ENCODE measurements around the gene ZNF792.

ZNF792 gene

DNA sequence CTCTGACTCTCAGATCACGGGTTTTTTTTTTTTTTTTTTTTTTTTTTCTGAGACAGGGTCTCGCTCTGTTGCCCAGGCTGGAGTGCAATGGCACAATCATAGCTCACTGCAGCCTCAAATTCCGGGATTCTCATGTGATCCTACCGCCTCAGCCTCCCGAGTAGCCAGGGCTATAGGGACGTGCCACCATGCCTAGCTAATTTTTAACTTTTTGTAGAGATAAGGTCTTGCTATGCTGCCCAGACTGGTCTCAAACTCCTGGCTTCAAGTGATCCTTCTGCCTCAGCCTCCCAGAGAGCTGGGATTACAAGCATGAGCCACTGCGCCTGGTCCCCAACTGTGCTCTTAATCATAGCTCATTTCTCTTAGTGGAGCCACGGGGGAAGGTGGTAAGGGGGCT lies 31.5 kb upstream of the ZNF792 start:
- TF ChIP-seq YY1 (IDR thresholded peaks at IDR 0.05; ENCODE audit: low read depth) (no peak), TAF1 (IDR thresholded peaks at IDR 0.05; ENCODE audit: low read depth) (no peak), NFIC (IDR thresholded peaks at IDR 0.05) (no peak), ZBTB7A (IDR thresholded peaks at IDR 0.05; ENCODE audit: low read depth) (no peak), EGR1 (IDR thresholded peaks at IDR 0.05) (no peak), CREB1 (IDR thresholded peaks at IDR 0.05; ENCODE audit: low read depth) (no peak), TCF12 (IDR thresholded peaks at IDR 0.05; ENCODE audit: low read depth) (no peak)
- TF ChIP-seq, protein P1, sequence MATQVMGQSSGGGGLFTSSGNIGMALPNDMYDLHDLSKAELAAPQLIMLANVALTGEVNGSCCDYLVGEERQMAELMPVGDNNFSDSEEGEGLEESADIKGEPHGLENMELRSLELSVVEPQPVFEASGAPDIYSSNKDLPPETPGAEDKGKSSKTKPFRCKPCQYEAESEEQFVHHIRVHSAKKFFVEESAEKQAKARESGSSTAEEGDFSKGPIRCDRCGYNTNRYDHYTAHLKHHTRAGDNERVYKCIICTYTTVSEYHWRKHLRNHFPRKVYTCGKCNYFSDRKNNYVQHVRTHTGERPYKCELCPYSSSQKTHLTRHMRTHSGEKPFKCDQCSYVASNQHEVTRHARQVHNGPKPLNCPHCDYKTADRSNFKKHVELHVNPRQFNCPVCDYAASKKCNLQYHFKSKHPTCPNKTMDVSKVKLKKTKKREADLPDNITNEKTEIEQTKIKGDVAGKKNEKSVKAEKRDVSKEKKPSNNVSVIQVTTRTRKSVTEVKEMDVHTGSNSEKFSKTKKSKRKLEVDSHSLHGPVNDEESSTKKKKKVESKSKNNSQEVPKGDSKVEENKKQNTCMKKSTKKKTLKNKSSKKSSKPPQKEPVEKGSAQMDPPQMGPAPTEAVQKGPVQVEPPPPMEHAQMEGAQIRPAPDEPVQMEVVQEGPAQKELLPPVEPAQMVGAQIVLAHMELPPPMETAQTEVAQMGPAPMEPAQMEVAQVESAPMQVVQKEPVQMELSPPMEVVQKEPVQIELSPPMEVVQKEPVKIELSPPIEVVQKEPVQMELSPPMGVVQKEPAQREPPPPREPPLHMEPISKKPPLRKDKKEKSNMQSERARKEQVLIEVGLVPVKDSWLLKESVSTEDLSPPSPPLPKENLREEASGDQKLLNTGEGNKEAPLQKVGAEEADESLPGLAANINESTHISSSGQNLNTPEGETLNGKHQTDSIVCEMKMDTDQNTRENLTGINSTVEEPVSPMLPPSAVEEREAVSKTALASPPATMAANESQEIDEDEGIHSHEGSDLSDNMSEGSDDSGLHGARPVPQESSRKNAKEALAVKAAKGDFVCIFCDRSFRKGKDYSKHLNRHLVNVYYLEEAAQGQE (IDR thresholded peaks at IDR 0.05; ENCODE audit: low read depth): no peak
- TF ChIP-seq, protein P2, sequence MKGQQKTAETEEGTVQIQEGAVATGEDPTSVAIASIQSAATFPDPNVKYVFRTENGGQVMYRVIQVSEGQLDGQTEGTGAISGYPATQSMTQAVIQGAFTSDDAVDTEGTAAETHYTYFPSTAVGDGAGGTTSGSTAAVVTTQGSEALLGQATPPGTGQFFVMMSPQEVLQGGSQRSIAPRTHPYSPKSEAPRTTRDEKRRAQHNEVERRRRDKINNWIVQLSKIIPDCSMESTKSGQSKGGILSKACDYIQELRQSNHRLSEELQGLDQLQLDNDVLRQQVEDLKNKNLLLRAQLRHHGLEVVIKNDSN (IDR thresholded peaks at IDR 0.05): no peak
- TF ChIP-seq, protein P3, sequence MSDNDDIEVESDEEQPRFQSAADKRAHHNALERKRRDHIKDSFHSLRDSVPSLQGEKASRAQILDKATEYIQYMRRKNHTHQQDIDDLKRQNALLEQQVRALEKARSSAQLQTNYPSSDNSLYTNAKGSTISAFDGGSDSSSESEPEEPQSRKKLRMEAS (IDR thresholded peaks at IDR 0.05): no peak

DNA sequence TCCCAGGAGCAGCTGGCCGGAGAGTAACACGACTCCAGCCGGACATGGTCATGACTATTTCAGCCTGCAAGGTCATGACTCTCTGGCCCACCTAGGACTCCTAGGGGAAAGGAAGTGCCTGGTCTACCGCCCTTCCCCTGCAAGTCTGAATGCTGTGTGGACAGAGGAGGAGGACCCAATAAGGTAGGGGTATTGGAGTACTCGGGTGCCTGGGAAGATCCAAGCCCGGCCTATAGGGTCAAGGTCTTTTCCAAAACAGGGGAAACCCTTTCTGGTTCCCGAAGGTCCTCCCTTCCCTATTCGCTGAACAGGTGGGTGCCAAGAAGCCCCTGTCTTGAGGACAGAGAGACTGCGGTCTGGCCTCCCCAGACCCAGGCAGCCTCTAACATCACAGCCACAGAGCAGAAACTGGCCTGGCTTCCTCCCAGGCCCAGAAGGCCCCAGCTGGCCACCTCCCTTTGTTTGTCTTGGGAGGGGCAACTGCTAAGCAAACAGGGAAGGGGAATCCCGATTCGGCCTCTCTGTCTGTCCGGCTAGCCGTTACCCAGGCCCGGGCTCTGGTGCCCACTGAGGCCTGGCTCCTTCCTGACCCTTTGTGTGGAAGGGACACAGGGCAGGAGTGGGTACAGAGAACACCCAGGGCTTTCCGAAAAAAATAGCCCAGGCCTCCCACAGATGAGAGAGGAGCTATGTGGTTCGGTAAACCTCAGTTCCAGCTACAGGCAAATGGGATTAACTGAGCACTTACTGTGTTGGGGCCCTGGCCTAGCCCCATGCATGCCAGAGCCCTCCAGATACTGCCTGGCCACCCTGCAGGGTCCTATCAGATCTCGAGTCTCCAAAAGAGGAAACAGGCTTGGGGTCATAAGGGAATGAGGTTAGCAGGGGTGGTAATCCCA lies 30.9 kb upstream of the ZNF792 start:
- TF ChIP-seq YY1 (IDR thresholded peaks at IDR 0.05; ENCODE audit: low read depth): no peak
- no peak for TF ChIP-seq EP300 (IDR thresholded peaks at IDR 0.05; ENCODE audit: borderline replicate concordance)
- no peak for TF ChIP-seq RAD21 (IDR thresholded peaks at IDR 0.05; ENCODE audit: low read depth)
- TF ChIP-seq, protein P2 (IDR thresholded peaks at IDR 0.05): no peak
- TF ChIP-seq, protein P3 (IDR thresholded peaks at IDR 0.05): no peak
- TF ChIP-seq EGR1 (IDR thresholded peaks at IDR 0.05): no peak
- TF ChIP-seq NFIC (IDR thresholded peaks at IDR 0.05): no peak
- TF ChIP-seq, protein P1 (IDR thresholded peaks at IDR 0.05; ENCODE audit: low read depth): no peak
- no peak for TF ChIP-seq ZBTB7A (IDR thresholded peaks at IDR 0.05; ENCODE audit: low read depth)
- no peak for TF ChIP-seq TAF1 (IDR thresholded peaks at IDR 0.05; ENCODE audit: low read depth)
- TF ChIP-seq TEAD4 (IDR thresholded peaks at IDR 0.05): no peak
- TF ChIP-seq CREB1 (IDR thresholded peaks at IDR 0.05; ENCODE audit: low read depth): no peak
- no peak for TF ChIP-seq FOXM1 (IDR thresholded peaks at IDR 0.05; ENCODE audit: borderline replicate concordance, low read depth)
- no peak for TF ChIP-seq CEBPB (IDR thresholded peaks at IDR 0.05)
- no peak for TF ChIP-seq TCF12 (IDR thresholded peaks at IDR 0.05; ENCODE audit: low read depth)

DNA sequence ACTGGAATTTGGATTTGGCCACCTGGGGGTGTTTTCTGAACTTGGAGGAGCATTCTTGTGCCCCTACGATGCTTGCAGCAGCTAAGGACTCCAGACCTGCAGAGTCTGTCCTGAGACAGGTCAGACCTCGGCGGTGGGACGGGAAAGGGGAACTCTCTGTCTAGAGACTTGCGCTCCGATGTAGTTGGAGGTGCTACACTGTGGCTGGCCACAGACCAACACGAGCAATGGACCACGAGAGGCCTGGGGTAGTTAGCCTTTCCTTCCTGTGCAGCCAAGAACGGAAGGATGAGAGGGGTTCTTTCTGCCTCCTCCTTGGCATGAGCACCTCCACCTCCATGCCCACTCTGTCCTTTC lies 30.2 kb upstream of the ZNF792 start:
- TF ChIP-seq CEBPB (IDR thresholded peaks at IDR 0.05) (no peak), TEAD4 (IDR thresholded peaks at IDR 0.05) (no peak), ZBTB7A (IDR thresholded peaks at IDR 0.05; ENCODE audit: low read depth) (no peak), FOXM1 (IDR thresholded peaks at IDR 0.05; ENCODE audit: borderline replicate concordance, low read depth) (no peak), NFIC (IDR thresholded peaks at IDR 0.05) (no peak), TAF1 (IDR thresholded peaks at IDR 0.05; ENCODE audit: low read depth) (no peak), TCF12 (IDR thresholded peaks at IDR 0.05; ENCODE audit: low read depth) (no peak), RAD21 (IDR thresholded peaks at IDR 0.05; ENCODE audit: low read depth) (no peak), CREB1 (IDR thresholded peaks at IDR 0.05; ENCODE audit: low read depth) (no peak), EGR1 (IDR thresholded peaks at IDR 0.05) (no peak), YY1 (IDR thresholded peaks at IDR 0.05; ENCODE audit: low read depth) (no peak)
- TF ChIP-seq, protein P3 (IDR thresholded peaks at IDR 0.05): no peak
- TF ChIP-seq, protein P1 (IDR thresholded peaks at IDR 0.05; ENCODE audit: low read depth): no peak
